Glutamatergic neuron (in vitro differentiated cells): ENCODE results near the gene TCF3. TPM values are rescaled to one million over a fixed set of nuclear protein-coding genes. Genes with fewer than 3 reads are reported as not detected.

Experiments
- DNase-seq: peaks from one replicate; pipeline ENCODE4 v3.0.0; 2022
- H3K27ac Mint-ChIP-seq: one replicate; pipeline ENCODE4 v1.8.0; 2020; ENCODE audit warnings: mild to moderate bottlenecking, mixed read lengths, inconsistent platforms; ENCODE audit not compliant: unreplicated experiment
- H3K27me3 Mint-ChIP-seq: one replicate; pipeline ENCODE4 v1.8.0; 2020; ENCODE audit warnings: mild to moderate bottlenecking, moderate library complexity, mixed read lengths, inconsistent platforms; ENCODE audit not compliant: unreplicated experiment
- H3K36me3 Mint-ChIP-seq: one replicate; pipeline ENCODE4 v1.8.0; 2020; ENCODE audit warnings: mild to moderate bottlenecking, mixed read lengths, inconsistent platforms; ENCODE audit not compliant: unreplicated experiment
- H3K4me1 Mint-ChIP-seq: one replicate; pipeline ENCODE4 v1.8.0; 2020; ENCODE audit warnings: mild to moderate bottlenecking, low read depth, mixed read lengths, inconsistent platforms; ENCODE audit not compliant: unreplicated experiment
- H3K4me3 Mint-ChIP-seq: one replicate; pipeline ENCODE4 v1.8.0; 2020; ENCODE audit warnings: mild to moderate bottlenecking, mixed read lengths, inconsistent platforms; ENCODE audit not compliant: unreplicated experiment
- H3K9me3 Mint-ChIP-seq: one replicate; pipeline ENCODE4 v1.8.0; 2020; ENCODE audit warnings: mild to moderate bottlenecking, moderate library complexity, mixed read lengths, inconsistent platforms; ENCODE audit not compliant: unreplicated experiment
- total RNA-seq: library from RNA; stranded (reverse); fragmentation: NEBNext Ultra II Directional; extraction: Animal tissue kit (Norgen Biotek cat#: 25700); gene quantifications from one replicate; pipeline ENCODE4 v1.2.1, GENCODE V29; 2021; ENCODE audit not compliant: unreplicated experiment
- TF ChIP-seq, protein P1 (sequence below): fragments of 200-600 bp; sonication (generic); IDR thresholded peaks from one replicate; pipeline ENCODE4 v1.5.0; 2021; ENCODE audit not compliant: partially characterized antibody, unreplicated experiment

Gene TCF3
- total RNA-seq, 1 donor from 2014 or later = 249 TPM

DNA sequence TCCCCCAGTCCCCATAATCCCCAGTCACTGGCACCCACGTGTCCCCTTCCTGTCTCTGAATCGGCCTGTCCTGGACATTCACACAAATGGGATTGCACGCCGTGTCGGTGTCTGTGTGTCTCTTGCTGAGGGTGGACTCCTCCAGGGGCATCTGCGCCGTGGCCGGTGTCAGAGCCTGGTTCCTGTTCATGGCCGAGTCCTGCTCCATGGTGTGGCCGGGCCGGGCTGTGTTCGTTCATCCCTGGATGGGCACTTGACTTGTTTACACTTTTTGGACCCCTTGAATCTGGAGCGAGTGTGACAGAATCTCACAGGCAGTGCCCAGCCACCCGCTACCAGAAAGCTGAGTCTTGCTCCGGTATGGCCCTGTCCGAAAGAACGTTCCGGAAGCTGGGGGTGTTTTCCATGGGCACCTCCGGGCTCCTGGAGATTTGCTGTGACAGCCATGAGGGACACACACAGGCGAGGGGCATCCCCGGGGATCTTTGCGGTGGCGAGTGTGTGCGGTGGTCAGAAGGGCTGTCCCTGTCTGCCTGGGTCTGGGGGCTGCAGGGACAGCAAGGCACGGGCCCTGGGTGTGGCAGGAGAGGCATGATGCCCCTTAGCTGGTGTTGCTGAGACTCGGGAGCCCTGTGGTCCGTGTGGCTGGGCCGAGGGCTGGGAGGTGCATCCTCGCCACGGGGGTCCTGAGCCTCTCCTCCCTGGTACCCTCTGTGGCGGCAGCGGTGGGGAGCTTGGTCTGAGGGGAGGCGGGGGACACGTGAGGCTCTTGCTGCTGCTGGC, 77.9 kb downstream of the TCF3 start:
- Mint-ChIP-seq H3K4me1 (peaks cover 2% of the 10 kb centered on the region), H3K36me3 (no peaks in the 10 kb centered on the region), H3K27ac (no peak overlapping the region), H3K27me3 (peaks cover 19% of the 10 kb centered on the region), H3K4me3 (no peak overlapping the region), H3K9me3 (peaks cover 10% of the 10 kb centered on the region)
- TF ChIP-seq, protein P1, sequence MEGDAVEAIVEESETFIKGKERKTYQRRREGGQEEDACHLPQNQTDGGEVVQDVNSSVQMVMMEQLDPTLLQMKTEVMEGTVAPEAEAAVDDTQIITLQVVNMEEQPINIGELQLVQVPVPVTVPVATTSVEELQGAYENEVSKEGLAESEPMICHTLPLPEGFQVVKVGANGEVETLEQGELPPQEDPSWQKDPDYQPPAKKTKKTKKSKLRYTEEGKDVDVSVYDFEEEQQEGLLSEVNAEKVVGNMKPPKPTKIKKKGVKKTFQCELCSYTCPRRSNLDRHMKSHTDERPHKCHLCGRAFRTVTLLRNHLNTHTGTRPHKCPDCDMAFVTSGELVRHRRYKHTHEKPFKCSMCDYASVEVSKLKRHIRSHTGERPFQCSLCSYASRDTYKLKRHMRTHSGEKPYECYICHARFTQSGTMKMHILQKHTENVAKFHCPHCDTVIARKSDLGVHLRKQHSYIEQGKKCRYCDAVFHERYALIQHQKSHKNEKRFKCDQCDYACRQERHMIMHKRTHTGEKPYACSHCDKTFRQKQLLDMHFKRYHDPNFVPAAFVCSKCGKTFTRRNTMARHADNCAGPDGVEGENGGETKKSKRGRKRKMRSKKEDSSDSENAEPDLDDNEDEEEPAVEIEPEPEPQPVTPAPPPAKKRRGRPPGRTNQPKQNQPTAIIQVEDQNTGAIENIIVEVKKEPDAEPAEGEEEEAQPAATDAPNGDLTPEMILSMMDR = no peak
- no peak for DNase-seq

DNA sequence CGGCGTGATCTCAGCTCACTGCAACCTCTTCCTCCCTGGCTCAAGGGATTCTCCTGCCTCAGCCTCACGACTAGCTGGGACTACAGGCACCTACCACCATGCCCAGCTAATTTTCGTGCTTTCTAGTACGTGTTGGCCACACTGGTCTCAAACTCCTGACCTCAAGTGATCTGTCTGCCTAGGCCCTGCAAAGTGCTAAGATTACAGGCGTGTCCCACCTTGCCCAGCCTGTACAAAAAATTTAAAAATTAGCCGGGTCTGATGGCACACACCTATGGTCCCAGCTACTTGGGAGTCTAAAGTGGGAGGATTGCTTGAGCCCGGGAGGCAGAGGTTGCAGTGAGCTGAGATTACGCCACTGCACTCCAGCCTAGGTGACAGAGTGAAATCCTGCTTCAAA, 79.6 kb downstream of the TCF3 start:
- DNase-seq = no peak
- TF ChIP-seq, protein P1 = no peak
- no peak overlapping the region for H3K4me3 Mint-ChIP-seq
- peaks cover 10% of the 10 kb centered on the region for H3K9me3 Mint-ChIP-seq
- no peak overlapping the region for H3K27ac Mint-ChIP-seq
- H3K36me3 Mint-ChIP-seq = no peaks in the 10 kb centered on the region
- peaks cover 2% of the 10 kb centered on the region for H3K4me1 Mint-ChIP-seq
- peaks cover 22% of the 10 kb centered on the region for H3K27me3 Mint-ChIP-seq

DNA sequence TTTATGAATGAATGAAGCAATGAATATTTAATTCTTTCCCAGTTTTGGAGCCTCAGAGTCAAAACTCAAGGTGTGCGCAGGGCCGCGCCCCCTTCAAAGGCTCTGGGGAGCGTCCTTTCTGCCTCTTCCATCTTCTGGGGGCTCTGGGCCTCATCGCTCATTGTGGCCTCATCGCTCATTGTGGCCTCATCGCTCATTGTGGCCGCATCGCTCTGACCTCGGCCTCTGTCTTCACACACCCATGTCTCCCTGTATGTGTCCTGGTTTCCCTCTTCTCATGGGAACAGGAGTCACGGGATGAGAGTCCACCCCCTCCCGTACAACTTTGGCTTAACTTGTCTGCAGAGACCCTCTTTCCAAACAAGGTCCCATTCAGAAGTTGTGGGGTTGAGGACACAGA, 81.1 kb downstream of the TCF3 start:
- H3K4me3 Mint-ChIP-seq = no peak overlapping the region
- peaks cover 22% of the 10 kb centered on the region for H3K27me3 Mint-ChIP-seq
- peaks cover 2% of the 10 kb centered on the region for H3K4me1 Mint-ChIP-seq
- peaks cover 10% of the 10 kb centered on the region for H3K9me3 Mint-ChIP-seq
- H3K27ac Mint-ChIP-seq = peak overlapping the region; percentile 66
- DNase-seq = no peak
- TF ChIP-seq, protein P1 = no peak
- no peaks in the 10 kb centered on the region for H3K36me3 Mint-ChIP-seq

DNA sequence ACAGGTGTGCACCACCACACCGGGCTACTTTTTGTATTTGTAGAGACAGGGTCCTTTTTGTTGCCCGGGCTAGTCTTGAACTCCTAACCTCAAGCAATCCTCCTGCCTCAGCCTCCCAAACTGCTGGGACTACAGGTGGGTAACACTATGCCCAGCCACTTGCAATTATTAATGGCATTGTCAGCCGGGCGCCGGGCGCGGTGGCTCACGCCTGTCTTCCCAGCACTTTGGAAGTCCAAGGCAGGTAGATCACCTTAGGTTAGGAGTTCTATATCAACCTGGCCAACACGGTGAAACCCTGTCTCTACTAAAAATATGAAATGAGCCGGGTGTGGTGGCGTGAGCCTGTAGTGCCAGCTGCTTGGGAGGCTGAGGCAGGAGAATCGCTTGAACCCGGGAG, 81.6 kb downstream of the TCF3 start:
- Mint-ChIP-seq H3K9me3 (peaks cover 10% of the 10 kb centered on the region), H3K4me1 (peaks cover 2% of the 10 kb centered on the region)
- TF ChIP-seq, protein P1 = no peak

DNA sequence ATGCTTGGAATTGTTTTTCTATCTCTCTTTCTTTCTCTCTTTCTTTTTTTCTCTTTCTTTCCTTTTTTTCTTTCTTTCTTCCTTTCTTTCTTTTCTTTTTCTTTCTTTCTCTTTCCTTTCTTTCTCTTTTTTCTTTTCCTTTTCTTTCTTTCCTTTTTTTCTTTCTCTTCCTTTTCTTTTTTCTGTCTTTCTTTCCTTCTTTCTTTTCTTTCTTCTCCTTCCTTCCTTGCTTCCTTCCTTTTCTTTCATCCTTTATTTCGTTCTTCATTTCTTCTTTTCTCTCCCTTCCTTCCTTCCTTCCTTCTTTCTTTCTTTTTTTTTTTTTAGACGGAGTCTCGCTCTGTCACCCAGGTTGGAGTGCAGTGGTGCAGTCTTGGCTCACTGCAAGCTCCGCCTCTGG, 82.4 kb downstream of the TCF3 start:
- Mint-ChIP-seq H3K27ac (no peak overlapping the region), H3K4me3 (peak overlapping the region; percentile 22), H3K9me3 (peaks cover 14% of the 10 kb centered on the region), H3K36me3 (no peaks in the 10 kb centered on the region), H3K4me1 (peaks cover 2% of the 10 kb centered on the region), H3K27me3 (peaks cover 16% of the 10 kb centered on the region)
- TF ChIP-seq, protein P1 = no peak
- DNase-seq = no peak

More for the DNA sequence above, 81.6 kb downstream of the TCF3 start:
- Mint-ChIP-seq H3K36me3 (no peaks in the 10 kb centered on the region), H3K27ac (no peak overlapping the region), H3K4me3 (no peak overlapping the region), H3K27me3 (peaks cover 21% of the 10 kb centered on the region)
- no peak for DNase-seq
